A549 (cell line): Measurements from ENCODE around the gene CCDC40. TPM values are rescaled to one million over a fixed set of nuclear protein-coding genes. Genes with fewer than 3 reads are reported as not detected.

Experiments used
- ATAC-seq, 2 experiments: fragments of 200-7000 bp in 1 of 2; fragments of >200 bp in 1 of 2; cut with Nextera tagmentation in 1 of 2; cut with Tn5 transposase in 1 of 2; 3 replicates each; pipeline versions ENCODE4 v1.8.0 to v1.9.1; 2018 to 2020; ENCODE audit warnings: mild to moderate bottlenecking in 1 of 2, moderate library complexity in 1 of 2
- CTCF ChIA-PET: fragments of 300-600 bp; sonication (Branson Sonifier 250); formaldehyde crosslinking; extraction: SDS; loops from one replicate; lab custom pipeline; 2021; ENCODE audit warnings: antibody characterized with exemption, inconsistent platforms; lab: Yijun Ruan, JAX
- POLR2A ChIA-PET: fragments of 350-600 bp; formaldehyde crosslinking; extraction: SDS; loops from one replicate; lab custom pipeline; 2021; ENCODE audit warnings: antibody characterized with exemption, inconsistent platforms; lab: Yijun Ruan, JAX
- DNase-seq, 2 experiments: peaks; one replicate each; pipeline versions ENCODE4 v3.0.0 to v3.0.0-alpha.2; 2011 to 2016; ENCODE audit warnings: low read depth in 1 of 2, low spot score in 1 of 2
- FAIRE-seq: peaks from 2 replicates; lab custom pipeline; 2011; peaks lifted over from hg19 to GRCh38; lab: Jason Lieb, UNC
- H3K27ac ChIP-seq, 2 experiments: fragments of >200 bp; sonication (Bioruptor Twin); formaldehyde crosslinking; 3 replicates each; pipeline ENCODE4 v1.5.1; 2016 to 2017
- H3K4me1 ChIP-seq: fragments of >200 bp; sonication (Bioruptor Twin); formaldehyde crosslinking; 3 replicates; pipeline ENCODE4 v1.6.1; 2016
- H3K4me2 ChIP-seq: fragments of >200 bp; sonication (Bioruptor Twin); formaldehyde crosslinking; 3 replicates; pipeline ENCODE4 v1.6.1; 2016
- H3K4me3 ChIP-seq: fragments of >200 bp; sonication (Bioruptor Twin); formaldehyde crosslinking; 3 replicates; pipeline ENCODE4 v1.5.1; 2016
- H3K9me3 ChIP-seq: fragments of >200 bp; sonication (Bioruptor Twin); formaldehyde crosslinking; 3 replicates; pipeline ENCODE4 v1.6.1; 2016
- BCL3 ChIP-seq: fragments of >200 bp; sonication (Bioruptor Twin); formaldehyde crosslinking; IDR thresholded peaks from 3 replicates; pipeline ENCODE4 v1.6.1; 2016
- CTCF ChIP-seq: fragments of >200 bp; sonication (Bioruptor Twin); formaldehyde crosslinking; IDR thresholded peaks from 3 replicates; pipeline ENCODE4 v1.5.1; 2016
- E2F6 ChIP-seq: IDR thresholded peaks from 2 replicates; pipeline ENCODE4 v1.6.1; 2012; ENCODE audit warnings: low read depth, borderline replicate concordance
- EHF ChIP-seq: fragments of 250-450 bp; sonication (Bioruptor Pico); IDR thresholded peaks from 2 replicates; pipeline ENCODE4 v1.5.0; 2020; ENCODE audit warnings: mild to moderate bottlenecking
- ELK1 ChIP-seq: fragments of 150-350 bp; IDR thresholded peaks from 2 replicates; pipeline ENCODE4 v1.6.1; 2014; ENCODE audit warnings: low read depth, mild to moderate bottlenecking, low read length
- EP300 ChIP-seq, 2 experiments: fragments of >200 bp; sonication (Bioruptor Twin); formaldehyde crosslinking; IDR thresholded peaks; 2 replicates in 1 of 2; 3 replicates in 1 of 2; pipeline ENCODE4 v1.6.1; 2016 to 2017
- ESRRA ChIP-seq: fragments of 150-350 bp; IDR thresholded peaks from 2 replicates; pipeline ENCODE4 v1.6.1; 2014; ENCODE audit warnings: mild to moderate bottlenecking, low read length, borderline replicate concordance
- FOSL2 ChIP-seq, 2 experiments: fragments of 450-650 bp in 1 of 2; fragments of >200 bp in 1 of 2; sonication (Bioruptor Twin) in 1 of 2; formaldehyde crosslinking; IDR thresholded peaks; 2 replicates each; pipeline versions ENCODE4 v1.5.0 to v1.6.1; 2016 to 2020; ENCODE audit warnings: mild to moderate bottlenecking in 1 of 2, moderate library complexity in 1 of 2
- HDAC2 ChIP-seq: fragments of 200-600 bp; sonication (generic); IDR thresholded peaks from 2 replicates; pipeline ENCODE4 v1.6.1; 2016
- HES2 ChIP-seq: fragments of >200 bp; sonication (Bioruptor Twin); formaldehyde crosslinking; IDR thresholded peaks from 2 replicates; pipeline ENCODE4 v1.6.1; 2016
- HOXA7 ChIP-seq: fragments of 250-450 bp; sonication (Bioruptor Pico); IDR thresholded peaks from 2 replicates; pipeline ENCODE4 v1.5.0; 2020; ENCODE audit warnings: mild to moderate bottlenecking, moderate library complexity
- HOXB13 ChIP-seq: fragments of 250-450 bp; sonication (Bioruptor Pico); IDR thresholded peaks from 2 replicates; pipeline ENCODE4 v1.5.0; 2020; ENCODE audit warnings: low read depth, mild to moderate bottlenecking, moderate library complexity
- HOXB5 ChIP-seq: fragments of 250-450 bp; sonication (Bioruptor Pico); IDR thresholded peaks from 2 replicates; pipeline ENCODE4 v1.5.0; 2020; ENCODE audit warnings: mild to moderate bottlenecking, moderate library complexity
- KDM1A ChIP-seq: fragments of 200-600 bp; sonication (generic); IDR thresholded peaks from 2 replicates; pipeline ENCODE4 v1.6.1; 2016; ENCODE audit warnings: low read depth, mild to moderate bottlenecking
- MAX ChIP-seq: IDR thresholded peaks from 2 replicates; pipeline ENCODE4 v1.6.1; 2012
- NR3C1 ChIP-seq: fragments of >200 bp; sonication (Bioruptor Twin); formaldehyde crosslinking; IDR thresholded peaks from 3 replicates; pipeline ENCODE4 v1.6.1; 2017
- PBX3 ChIP-seq: IDR thresholded peaks from 2 replicates; pipeline ENCODE4 v1.6.1; 2012
- PHF8 ChIP-seq: fragments of 200-600 bp; sonication (generic); IDR thresholded peaks from 2 replicates; pipeline ENCODE4 v1.6.1; 2016; ENCODE audit warnings: low read depth, mild to moderate bottlenecking, antibody characterized with exemption, moderate library complexity, borderline replicate concordance
- POLR2A ChIP-seq: IDR thresholded peaks from 2 replicates; pipeline ENCODE4 v1.6.1; 2012; ENCODE audit warnings: mild to moderate bottlenecking, low read length
- RAD21 ChIP-seq, 2 experiments: fragments of >200 bp in 1 of 2; sonication (Bioruptor Twin) in 1 of 2; formaldehyde crosslinking in 1 of 2; IDR thresholded peaks in 1 of 2; conservative IDR thresholded peaks in 1 of 2; 2 replicates in 1 of 2; 3 replicates in 1 of 2; pipeline ENCODE4 v1.6.1; 2012 to 2018; ENCODE audit warnings: inconsistent platforms in 1 of 2
- RCOR1 ChIP-seq: fragments of 150-350 bp; IDR thresholded peaks from 2 replicates; pipeline ENCODE4 v1.6.1; 2014; ENCODE audit warnings: antibody characterized with exemption, low read length, low read depth
- REST ChIP-seq: fragments of 200-600 bp; sonication (generic); IDR thresholded peaks from 2 replicates; pipeline ENCODE4 v1.6.1; 2016; ENCODE audit warnings: antibody characterized with exemption, mild to moderate bottlenecking, moderate library complexity
- SMC3 ChIP-seq: fragments of >200 bp; sonication (Bioruptor Twin); formaldehyde crosslinking; IDR thresholded peaks from 3 replicates; pipeline ENCODE4 v1.6.1; 2018; ENCODE audit warnings: inconsistent platforms
- ZFP36 ChIP-seq: fragments of 450-650 bp; IDR thresholded peaks from 2 replicates; pipeline ENCODE4 v1.6.1; 2014; ENCODE audit warnings: borderline replicate concordance; ENCODE audit not compliant: partially characterized antibody
- ZNF302 ChIP-seq: fragments of 250-450 bp; sonication (Bioruptor Pico); IDR thresholded peaks from 2 replicates; pipeline ENCODE4 v1.9.0; 2021; ENCODE audit warnings: inconsistent platforms, mild to moderate bottlenecking, moderate library complexity
- ZSCAN20 ChIP-seq: fragments of 250-450 bp; sonication (Bioruptor Pico); IDR thresholded peaks from 2 replicates; pipeline ENCODE4 v1.8.0; 2022; ENCODE audit warnings: mild to moderate bottlenecking, moderate library complexity
- WGBS: methylation state at CpG from one replicate; pipeline ENCODE4 v1.1.6; 2017; ENCODE audit errors: missing lambda C conversion rate; 5-methylcytosine and 5-hydroxymethylcytosine counted together
- polyA plus RNA-seq, 4 experiments: library from polyadenylated mRNA; depleted of rRNA in 3 of 4; stranded (reverse); fragments of >200 nt; fragmentation: RNase III in 1 of 4; extraction: RNeasy Plus Mini Kit Qiagen cat#74134 plus additional on column Dnase treatment in 1 of 4; gene quantifications; 2 replicates in 3 of 4; 3 replicates in 1 of 4; pipeline ENCODE4 v1.2.3, GENCODE V29; 2011 to 2017

Gene CCDC40
- polyA plus RNA-seq, 2 of the 4 experiments (the other 2 are of a cell fraction) = 5.9 to 11.3 TPM

GRCh38 chr17:80007939-80008338 is 28.5 kb upstream of the CCDC40 start:
- Histone ChIP-seq H3K4me3 (no peak overlapping the region), H3K27ac (no peak overlapping the region), H3K9me3 (no peaks in the 10 kb centered on the region)
- no peak for ATAC-seq
- no peak for TF ChIP-seq HOXB13 (CRISPR knock-in tag)
- TF ChIP-seq ZFP36 = no peak
- TF ChIP-seq, all 56 proteins: peak for 0
- peaks cover 16% of the 10 kb centered on the region for H3K4me1 ChIP-seq
- POLR2A ChIA-PET = interaction anchor here (1.0 to 1.4 kb wide), 2 partner anchors 27 to 169 kb away, joined by 3 to 5 read pairs; partner anchors contain the start of gene CBX4
- DNase-seq (no peak), FAIRE-seq (no peak)
- H3K4me2 ChIP-seq = no peak overlapping the region
- CTCF ChIA-PET = interaction anchor here (0.6 to 10.5 kb wide), 72 partner anchors 8 to 956 kb away, joined by 3 to 154 read pairs (median 4); partner anchors contain the start of genes GAA and TBC1D16
- WGBS = 64% methylated on average over 10 of the region's 10 CpGs

GRCh38 chr17:80008383-80008840 is 28.0 kb upstream of the CCDC40 start:
- Histone ChIP-seq H3K27ac (peak overlapping the region; percentile 7 to 16; a peak in 3 of 6 replicates), H3K4me3 (no peak overlapping the region), H3K9me3 (no peaks in the 10 kb centered on the region), H3K4me2 (peak overlapping the region; percentile 37; the same call in 2 of the 3 replicates), H3K4me1 (peaks cover 15% of the 10 kb centered on the region)
- POLR2A ChIA-PET = interaction anchor here (1.0 to 1.4 kb wide), 2 partner anchors 27 to 169 kb away, joined by 3 to 5 read pairs; partner anchors contain the start of gene CBX4
- FAIRE-seq = peak; percentile 92
- ATAC-seq = peak; percentile 78 to 91
- WGBS = 6% methylated on average over 14 of the region's 17 CpGs
- peak; percentile 77 to 91 for DNase-seq
- CTCF ChIA-PET = interaction anchor here (0.6 to 10.5 kb wide), 81 partner anchors 8 to 971 kb away, joined by 3 to 154 read pairs (median 4); partner anchors contain the start of genes GAA and TBC1D16
- no peak for TF ChIP-seq E2F6
- no peak for TF ChIP-seq ZNF302 (CRISPR knock-in tag)
- TF ChIP-seq REST = no peak
- no peak for TF ChIP-seq HOXA7 (CRISPR knock-in tag)
- TF ChIP-seq EHF (CRISPR knock-in tag) = no peak
- no peak for TF ChIP-seq KDM1A
- TF ChIP-seq FOSL2 (IDR thresholded peaks at IDR 0.05) = no peak
- TF ChIP-seq FOSL2 (CRISPR knock-in tag; IDR thresholded peaks at IDR 0.05) = no peak
- TF ChIP-seq RCOR1 = no peak
- TF ChIP-seq CTCF = peak; percentile 89
- no peak for TF ChIP-seq POLR2A
- TF ChIP-seq ZSCAN20 = no peak
- TF ChIP-seq SMC3 = peak; percentile 83
- TF ChIP-seq EP300 (IDR thresholded peaks at IDR 0.05) = no peak
- TF ChIP-seq BCL3 = no peak
- TF ChIP-seq HOXB5 (CRISPR knock-in tag) = no peak
- no peak for TF ChIP-seq HDAC2
- no peak for TF ChIP-seq HES2
- no peak for TF ChIP-seq NR3C1
- no peak for TF ChIP-seq PBX3
- no peak for TF ChIP-seq ESRRA
- no peak for TF ChIP-seq PHF8
- peak; percentile 46; the same call in 1 of the 2 replicates for TF ChIP-seq MAX
- no peak for TF ChIP-seq ELK1
- peak; percentile 64 to 65 for TF ChIP-seq RAD21 (conservative IDR thresholded peaks at IDR 0.05 in 1 of 2, IDR thresholded peaks at IDR 0.05 in 1 of 2)
